Fibroblast of lung (primary cell): ENCODE results near the gene TTC3. TPM values are rescaled to one million over a fixed set of nuclear protein-coding genes. Genes with fewer than 3 reads are reported as not detected.

Experiments
- DNase-seq, 2 donors: peaks; one replicate each; pipeline versions ENCODE4 v3.0.0 to v3.0.0-alpha.2; 2010; ENCODE audit warnings: low read depth in 2 of 2
- H2AFZ ChIP-seq: 2 replicates; pipeline ENCODE4 v1.5.1; 2012; ENCODE audit warnings: low read length, control low read depth, inconsistent platforms
- H3K27ac ChIP-seq: 2 replicates; pipeline ENCODE4 v1.5.1; 2011; ENCODE audit warnings: low read length, control low read depth; ENCODE audit not compliant: insufficient read depth
- H3K27me3 ChIP-seq: 2 replicates; pipeline ENCODE4 v1.5.1; 2011; ENCODE audit warnings: mild to moderate bottlenecking, low read length; ENCODE audit not compliant: control insufficient read depth, insufficient read depth
- H3K36me3 ChIP-seq: 2 replicates; pipeline ENCODE4 v1.5.1; 2011; ENCODE audit warnings: low read length; ENCODE audit not compliant: control insufficient read depth, insufficient read depth
- H3K4me1 ChIP-seq: 2 replicates; pipeline ENCODE4 v1.5.1; 2011; ENCODE audit warnings: low read length; ENCODE audit not compliant: control insufficient read depth, insufficient read depth; ENCODE audit errors: extremely low read depth
- H3K4me2 ChIP-seq: 2 replicates; pipeline ENCODE4 v1.5.1; 2011; ENCODE audit warnings: low read length, control low read depth; ENCODE audit not compliant: insufficient read depth; ENCODE audit errors: extremely low read depth
- H3K4me3 ChIP-seq, 4 experiments: fragments of 200-600 bp in 1 of 4; sonication (generic) in 1 of 4; replicated peaks in 1 of 4; 2 replicates each; pipeline ENCODE4 v1.5.1; 2011 to 2016; ENCODE audit warnings: low read length in 4 of 4, low read depth in 3 of 4, mild to moderate bottlenecking in 3 of 4, control low read depth in 2 of 4, inconsistent platforms in 1 of 4, mixed read lengths in 1 of 4; ENCODE audit not compliant: insufficient read depth in 1 of 4; ENCODE audit errors: control extremely low read depth in 1 of 4
- H3K79me2 ChIP-seq: 2 replicates; pipeline ENCODE4 v1.5.1; 2012; ENCODE audit warnings: mild to moderate bottlenecking, low read length, inconsistent platforms; ENCODE audit not compliant: control insufficient read depth, insufficient read depth
- H3K9ac ChIP-seq: 2 replicates; pipeline ENCODE4 v1.5.1; 2011; ENCODE audit warnings: mild to moderate bottlenecking, low read length, control low read depth; ENCODE audit not compliant: insufficient read depth
- H3K9me3 ChIP-seq: 2 replicates; pipeline ENCODE4 v1.5.1; 2012; ENCODE audit warnings: low read depth, low read length; ENCODE audit not compliant: control insufficient read depth, insufficient read depth
- H4K20me1 ChIP-seq: 2 replicates; pipeline ENCODE4 v1.5.1; 2011; ENCODE audit warnings: low read length; ENCODE audit not compliant: control insufficient read depth, insufficient read depth; ENCODE audit errors: extremely low read depth
- CTCF ChIP-seq, 2 donors: IDR thresholded peaks in 1 of 2; conservative IDR thresholded peaks in 1 of 2; 1 replicate in 1 of 2; 2 replicates in 1 of 2; pipeline ENCODE4 v1.5.1; 2011 to 2012; ENCODE audit warnings: low read length in 2 of 2, control low read depth in 1 of 2, inconsistent platforms in 1 of 2, low read depth in 1 of 2, mild to moderate bottlenecking in 1 of 2
- EZH2 ChIP-seq: IDR thresholded peaks from 2 replicates; pipeline ENCODE4 v1.5.1; 2012; ENCODE audit warnings: low read length, control low read depth, mild to moderate bottlenecking; ENCODE audit errors: missing control alignments
- polyA plus RNA-seq, 2 donors: library from polyadenylated mRNA; depleted of rRNA in 1 of 2; stranded (reverse) in 1 of 2; unstranded in 1 of 2; fragments of >200 nt; gene quantifications; 2 replicates each; pipeline ENCODE4 v1.2.1, GENCODE V29; 2011 to 2012; ENCODE audit warnings: missing spikeins in 1 of 2
- total RNA-seq: library from RNA; depleted of rRNA; stranded (reverse); fragments of >200 nt; gene quantifications from 2 replicates; pipeline ENCODE4 v1.2.1, GENCODE V29; 2014

The TTC3 gene
- total and polyA plus RNA-seq, 2 donors (not counting 1 experiment from before 2014, with no cell fraction given): 121 to 224 TPM

GRCh38 chr21:37207441-37208009, 134.5 kb downstream of the TTC3 start:
- peak; percentile 12 to 40 for DNase-seq
- Histone ChIP-seq H3K79me2 (no peaks in the 10 kb centered on the region), H3K4me3 (no peak overlapping the region), H3K36me3 (peaks cover 1% of the 10 kb centered on the region), H3K27me3 (no peaks in the 10 kb centered on the region), H4K20me1 (no peaks in the 10 kb centered on the region), H3K4me1 (peaks cover 2% of the 10 kb centered on the region), H2AFZ (no peak overlapping the region), H3K27ac (no peak overlapping the region), H3K4me2 (no peak overlapping the region), H3K9me3 (no peaks in the 10 kb centered on the region), H3K9ac (no peak overlapping the region)
- no peak for TF ChIP-seq CTCF (conservative IDR thresholded peaks at IDR 0.05 in 1 of 2, IDR thresholded peaks at IDR 0.05 in 1 of 2; ENCODE audit: low read depth in 1 of 2, low read length in 2 of 2)
- no peak for TF ChIP-seq EZH2

- Histone ChIP-seq H3K27me3 (no peaks in the 10 kb centered on the region), H3K4me2 (no peak overlapping the region), H2AFZ (no peak overlapping the region), H3K9me3 (no peaks in the 10 kb centered on the region), H3K4me3 (no peak overlapping the region), H3K36me3 (no peaks in the 10 kb centered on the region), H3K9ac (no peak overlapping the region), H3K27ac (no peak overlapping the region), H3K79me2 (no peaks in the 10 kb centered on the region), H3K4me1 (peaks cover 2% of the 10 kb centered on the region), H4K20me1 (no peaks in the 10 kb centered on the region)
- peak in 1 of 2 donors; percentile 14 for DNase-seq
- TF ChIP-seq EZH2: no peak
- TF ChIP-seq CTCF (conservative IDR thresholded peaks at IDR 0.05 in 1 of 2, IDR thresholded peaks at IDR 0.05 in 1 of 2; ENCODE audit: low read depth in 1 of 2, low read length in 2 of 2): no peak
Measured at GRCh38 chr21:37208056-37208721, 135.1 kb downstream of the TTC3 start.

GRCh38 chr21:37208741-37209225, 135.7 kb downstream of the TTC3 start:
- no peak for TF ChIP-seq CTCF (conservative IDR thresholded peaks at IDR 0.05 in 1 of 2, IDR thresholded peaks at IDR 0.05 in 1 of 2; ENCODE audit: low read depth in 1 of 2, low read length in 2 of 2)
- no peak overlapping the region for H3K4me2 ChIP-seq
- H3K4me1 ChIP-seq: peaks cover 2% of the 10 kb centered on the region
- H3K27ac ChIP-seq: no peak overlapping the region
- no peak overlapping the region for H2AFZ ChIP-seq
- no peaks in the 10 kb centered on the region for H3K79me2 ChIP-seq
- H3K36me3 ChIP-seq: no peaks in the 10 kb centered on the region
- no peak for DNase-seq
- H3K4me3 ChIP-seq: no peak overlapping the region
- no peaks in the 10 kb centered on the region for H3K27me3 ChIP-seq
- no peaks in the 10 kb centered on the region for H3K9me3 ChIP-seq
- H4K20me1 ChIP-seq: no peaks in the 10 kb centered on the region
- H3K9ac ChIP-seq: no peak overlapping the region
